ENCODE results near the gene PALM3. TPM values are rescaled to one million over a fixed set of nuclear protein-coding genes. Genes with fewer than 3 reads are reported as not detected.

PALM3 gene
- total and polyA plus RNA-seq, 10 of the 15 experiments (the other 5 are each of a cell fraction or from before 2014, with no cell fraction given) = 0.07 TPM; not detected in 9

- Histone ChIP-seq H3K79me2 (ENCODE audit: control insufficient read depth, insufficient read depth, low read length) (peaks cover 8% of the 10 kb centered on the region), H2AFZ (ENCODE audit: control insufficient read depth, low read depth, low read length) (no peak overlapping the region), H3K4me1 (ENCODE audit: control insufficient read depth, insufficient read depth, low read length) (peaks cover 17% of the 10 kb centered on the region), H3K9ac (ENCODE audit: control insufficient read depth, insufficient read depth, low read length) (no peak overlapping the region), H3K36me3 (ENCODE audit: control insufficient read depth in 2 of 2, insufficient read depth in 2 of 2, low read length in 1 of 2) (no peaks in the 10 kb centered on the region), H3K27ac (ENCODE audit: control insufficient read depth, insufficient read depth) (no peak overlapping the region), H3K27me3 (replicated peaks in 1 of 2; ENCODE audit: control insufficient read depth in 2 of 2, insufficient read depth in 2 of 2, low read length in 1 of 2) (no peaks in the 10 kb centered on the region), H3K4me3 (no peak overlapping the region), H3K9me3 (replicated peaks; ENCODE audit: control insufficient read depth, insufficient read depth, low read length) (no peaks in the 10 kb centered on the region; the same call in 2 of the 3 replicates), H4K20me1 (ENCODE audit: control insufficient read depth, insufficient read depth) (no peaks in the 10 kb centered on the region), H3K4me2 (ENCODE audit: control insufficient read depth, insufficient read depth) (no peak overlapping the region)
- 49% methylated on average over 4 of the region's 4 CpGs for WGBS (ENCODE audit: insufficient coverage, insufficient replicate concordance, low lambda C conversion rate, missing lambda C conversion rate)
- CTCF ChIA-PET = interaction anchor here (0.6 to 1.3 kb wide), 5 partner anchors 9 to 123 kb away, joined by 3 to 5 read pairs (median 3); no protein-coding TSS in a partner anchor
- TF ChIP-seq MLLT1 (IDR thresholded peaks at IDR 0.05) = no peak
- no peak for TF ChIP-seq WRNIP1 (IDR thresholded peaks at IDR 0.05; ENCODE audit: borderline replicate concordance, low read depth, low read length)
- no peak for TF ChIP-seq ZNF622 (IDR thresholded peaks at IDR 0.05)
- TF ChIP-seq PML (IDR thresholded peaks at IDR 0.05; ENCODE audit: low read length) = no peak
- no peak for TF ChIP-seq GATAD2B (conservative IDR thresholded peaks at IDR 0.05; ENCODE audit: low read depth)
- no peak for TF ChIP-seq ZSCAN29 (IDR thresholded peaks at IDR 0.05)
- no peak for TF ChIP-seq KDM1A (IDR thresholded peaks at IDR 0.05; ENCODE audit: borderline replicate concordance)
- TF ChIP-seq SREBF2 (IDR thresholded peaks at IDR 0.05; ENCODE audit: low read length) = no peak
- TF ChIP-seq STAT3 (IDR thresholded peaks at IDR 0.05; ENCODE audit: low read depth, low read length) = no peak
- no peak for TF ChIP-seq CHD2 (IDR thresholded peaks at IDR 0.05; ENCODE audit: borderline replicate concordance, low read depth, low read length)
- no peak for TF ChIP-seq SUPT20H (IDR thresholded peaks at IDR 0.05; ENCODE audit: borderline replicate concordance, control insufficient read depth, low read depth, low read length)
- no peak for TF ChIP-seq NR2C2 (IDR thresholded peaks at IDR 0.05; ENCODE audit: borderline replicate concordance, control insufficient read depth, insufficient read length, low read depth)
- no peak for TF ChIP-seq FOXM1 (IDR thresholded peaks at IDR 0.05; ENCODE audit: low read depth, low read length)
- TF ChIP-seq E2F4 (IDR thresholded peaks at IDR 0.05; ENCODE audit: low read depth, low read length) = no peak
- intact Hi-C loops (cut with micrococcal nuclease; ENCODE audit: unreplicated experiment) (no loop called here), in situ Hi-C loops (cut with MboI) (no loop called here)
- DNase-seq (ENCODE audit: low read depth, low spot score) (no peak), FAIRE-seq (no peak), ATAC-seq (no peak)
- RAD21 ChIA-PET (ENCODE audit: unreplicated experiment) = interaction anchor here (1.2 to 1.6 kb wide), 2 partner anchors 10 to 126 kb away, joined by 3 to 8 read pairs; no protein-coding TSS in a partner anchor
- SMC1A ChIA-PET (ENCODE audit: uncharacterized antibody, unreplicated experiment) = interaction anchor here (0.6 to 3.0 kb wide), 3 partner anchors 10 to 670 kb away, joined by 3 to 12 read pairs (median 5); no protein-coding TSS in a partner anchor
- no TSS peak for BruUV-seq (replicated peaks)
- POLR2A ChIA-PET = interaction anchor here (0.5 to 4.1 kb wide), 6 partner anchors 10 to 461 kb away, joined by 3 to 23 read pairs (median 4); partner anchors contain the start of genes MISP3 and RFX1
Observed at GRCh38 chr19:14028901-14029300, 33.0 kb downstream of the PALM3 start.

Data from GM12878 (cell line).